Epidermal melanocyte (primary cell): Measurements from ENCODE around the gene IL21R.

Experiments
- DNase-seq: peaks from one replicate; pipeline ENCODE4 v3.0.0; 2011; ENCODE audit warnings: low spot score; ENCODE audit not compliant: insufficient read length

The IL21R gene

DNA sequence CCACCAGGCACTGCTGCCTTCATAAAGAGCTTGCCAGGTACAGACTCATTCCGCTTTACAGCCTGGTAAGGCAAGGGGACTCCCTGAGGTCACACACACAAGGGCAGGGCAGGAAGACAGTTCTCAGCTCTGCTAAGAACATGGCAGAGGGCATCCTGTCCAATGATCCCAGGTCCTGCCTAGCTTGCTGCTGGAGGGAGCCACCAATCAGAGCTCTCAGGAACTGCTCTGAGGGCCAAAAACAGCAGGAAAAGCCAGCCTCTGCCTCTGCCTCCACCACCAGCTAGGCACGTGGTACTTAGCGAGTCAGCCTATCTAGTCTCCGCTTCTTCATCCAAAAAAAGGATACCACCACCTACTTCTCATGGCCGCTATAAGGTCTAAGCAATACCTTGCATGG, 81.7 kb downstream of the IL21R start:
- DNase-seq = no peak

DNA sequence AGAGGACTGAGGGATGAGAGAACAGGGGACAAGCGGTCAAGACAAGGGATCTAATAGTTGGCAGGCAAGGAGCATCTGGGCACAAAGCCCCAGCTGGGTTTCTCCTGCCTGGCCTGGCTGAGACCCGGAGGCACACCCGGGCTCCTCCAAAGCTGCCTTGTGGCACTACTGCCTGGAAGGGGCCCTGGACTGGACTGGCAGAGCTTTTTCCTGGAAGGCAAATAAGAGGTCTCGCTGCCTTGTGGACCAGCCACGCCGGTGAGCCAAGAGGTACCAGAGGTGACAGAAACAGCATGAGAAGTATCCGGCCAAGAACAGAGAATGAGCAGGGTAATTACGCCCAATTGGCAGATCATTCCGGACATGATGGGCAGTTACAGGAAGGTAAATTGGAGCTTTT, 83.2 kb downstream of the IL21R start:
- no peak for DNase-seq

DNA sequence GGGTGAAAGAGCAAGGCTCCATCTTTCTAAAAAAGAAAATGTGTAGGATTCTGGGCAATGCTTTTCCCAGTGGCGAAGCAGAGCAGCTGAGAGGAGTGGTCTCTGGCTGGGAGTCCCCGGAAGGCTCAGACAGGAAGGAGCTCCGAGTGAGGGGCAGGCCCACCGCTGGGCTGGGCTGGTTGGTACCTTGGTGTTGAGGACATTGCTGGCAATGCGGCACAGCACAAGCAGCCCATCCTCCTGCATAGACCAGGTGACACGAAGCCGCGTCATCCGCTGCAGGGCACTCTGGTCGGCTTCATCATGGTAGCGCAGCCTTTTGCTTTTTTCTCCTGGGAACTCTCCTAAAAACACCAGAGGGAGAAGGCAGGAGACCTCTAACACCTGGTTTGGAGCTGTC, 83.8 kb downstream of the IL21R start:
- DNase-seq = no peak

DNA sequence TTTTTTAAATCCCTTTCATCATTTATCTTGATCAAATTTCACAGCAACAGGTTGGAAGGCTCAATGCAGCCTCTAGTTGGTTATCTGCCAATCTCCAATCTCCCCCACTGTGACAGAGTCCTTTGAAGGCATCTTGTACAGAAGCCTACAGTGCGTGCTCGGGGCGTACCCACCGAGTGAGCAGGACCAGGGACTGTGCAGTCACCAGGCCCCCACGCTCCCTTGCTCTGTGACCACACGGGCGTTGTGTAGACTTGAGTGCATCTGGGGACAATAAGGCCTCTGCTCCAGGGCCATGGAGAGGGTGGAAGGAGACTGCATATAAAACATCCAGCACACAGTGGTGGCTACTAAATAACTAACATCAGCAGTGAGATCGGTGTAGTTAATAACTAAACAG, 84.4 kb downstream of the IL21R start:
- no peak for DNase-seq

DNA sequence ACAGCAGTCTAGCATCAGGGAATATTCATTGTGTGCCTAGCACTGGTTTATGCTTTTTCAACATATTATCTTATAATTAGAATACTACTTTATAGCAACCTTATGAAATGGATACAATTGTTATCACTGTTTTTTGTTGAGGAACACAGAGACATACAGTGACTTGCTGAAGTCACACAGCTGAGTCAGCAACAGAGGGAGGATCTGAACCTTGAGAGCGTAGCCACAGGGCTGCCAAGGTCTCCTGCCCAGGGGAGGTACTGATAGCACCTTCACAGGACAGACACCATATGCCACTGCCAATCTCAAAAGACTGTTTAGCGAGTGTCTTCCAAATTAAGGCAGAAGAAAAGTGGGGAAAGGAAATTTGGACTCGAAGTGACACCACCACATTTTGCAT, 84.8 kb downstream of the IL21R start:
- no peak for DNase-seq

DNA sequence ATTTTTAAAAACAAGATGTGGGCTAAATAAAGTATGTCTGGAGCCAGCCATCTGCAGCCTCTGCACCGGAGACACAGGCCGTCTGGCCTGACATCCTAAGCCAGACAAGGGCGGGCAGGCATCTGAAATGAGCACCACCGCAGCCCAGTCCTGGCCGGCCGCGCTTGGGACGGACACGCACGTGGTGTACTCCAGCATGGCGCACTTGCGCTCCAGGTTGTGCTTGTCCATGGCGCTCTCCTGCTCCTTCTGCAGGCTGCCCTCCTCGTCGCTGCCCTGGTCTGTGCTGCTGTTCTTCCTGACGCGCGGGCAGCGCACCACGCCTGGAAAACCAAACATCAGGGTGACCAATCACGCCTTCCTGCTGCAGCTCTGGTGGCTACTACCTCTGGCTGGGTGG, 87.4 kb downstream of the IL21R start:
- DNase-seq = no peak

DNA sequence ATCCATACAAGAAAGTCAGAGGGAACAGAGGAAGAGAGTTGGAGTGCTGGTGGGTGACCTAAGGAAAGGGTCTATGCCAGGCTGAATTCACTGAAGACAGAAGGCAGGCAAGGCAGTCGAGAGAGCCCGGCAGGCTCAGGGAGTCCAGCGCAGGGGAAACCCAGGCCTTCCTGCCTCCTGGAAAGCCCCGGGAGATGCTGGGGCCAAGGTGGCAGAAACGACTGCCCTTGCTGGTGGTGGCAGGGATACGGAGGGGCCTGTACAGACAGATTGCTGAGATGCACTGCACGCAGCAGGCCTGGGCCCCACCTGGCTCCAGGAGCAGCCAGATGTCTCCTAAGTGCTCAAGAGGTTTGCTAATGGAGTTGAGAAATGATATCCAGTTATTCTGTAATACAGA, 87.9 kb downstream of the IL21R start:
- DNase-seq = no peak

DNA sequence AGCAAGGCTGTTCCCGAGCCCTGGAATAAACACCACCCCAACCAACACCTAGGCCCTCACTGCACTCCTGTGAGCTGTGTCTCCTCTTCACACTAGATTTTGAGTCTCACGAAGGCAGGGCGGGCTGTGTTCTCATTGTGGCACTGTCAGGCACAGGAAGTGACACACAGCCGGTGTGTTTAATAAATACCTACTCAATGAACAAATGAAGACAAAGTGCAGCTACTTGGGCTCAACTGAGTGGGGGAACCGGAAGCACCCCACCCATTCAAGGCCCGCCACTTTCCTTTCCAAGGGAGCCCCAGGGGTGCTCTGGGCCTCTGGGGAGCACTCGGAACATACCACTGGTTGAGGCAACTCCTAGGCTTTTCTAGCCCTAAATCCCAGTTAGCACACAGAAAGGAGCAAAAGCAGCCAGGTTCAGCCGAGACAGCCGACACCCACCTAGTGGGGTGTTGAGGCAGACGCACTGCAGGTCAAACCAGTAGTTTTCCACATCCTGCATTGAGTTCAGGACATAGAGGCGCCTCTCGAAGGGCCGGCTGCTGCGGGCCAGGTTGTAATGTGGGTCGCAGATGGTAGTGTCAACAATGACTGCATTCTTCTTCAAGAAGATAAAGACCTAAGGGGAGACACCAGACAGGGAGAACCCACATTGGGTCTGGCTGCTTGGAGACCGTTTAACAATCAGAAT, 90.1 kb downstream of the IL21R start:
- DNase-seq = no peak

DNA sequence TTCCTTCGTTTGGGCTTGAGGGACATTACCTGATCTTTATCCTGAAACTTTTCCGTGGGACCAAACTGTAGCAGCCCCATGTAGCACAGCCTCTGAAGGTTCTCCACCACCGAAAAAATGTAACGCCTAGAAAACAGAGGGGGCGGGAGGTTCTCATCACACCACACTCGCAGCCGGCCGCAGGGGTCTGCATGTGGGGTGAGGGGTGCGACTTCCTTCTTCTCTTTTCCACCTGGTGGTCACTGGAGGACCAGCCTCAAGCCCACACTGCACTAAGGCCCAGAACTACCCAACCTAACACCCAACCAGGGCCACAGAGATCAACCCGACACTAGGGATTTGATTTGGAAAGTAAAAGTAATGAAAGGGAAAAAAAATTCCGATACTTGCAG, 90.6 kb downstream of the IL21R start:
- no peak for DNase-seq

DNA sequence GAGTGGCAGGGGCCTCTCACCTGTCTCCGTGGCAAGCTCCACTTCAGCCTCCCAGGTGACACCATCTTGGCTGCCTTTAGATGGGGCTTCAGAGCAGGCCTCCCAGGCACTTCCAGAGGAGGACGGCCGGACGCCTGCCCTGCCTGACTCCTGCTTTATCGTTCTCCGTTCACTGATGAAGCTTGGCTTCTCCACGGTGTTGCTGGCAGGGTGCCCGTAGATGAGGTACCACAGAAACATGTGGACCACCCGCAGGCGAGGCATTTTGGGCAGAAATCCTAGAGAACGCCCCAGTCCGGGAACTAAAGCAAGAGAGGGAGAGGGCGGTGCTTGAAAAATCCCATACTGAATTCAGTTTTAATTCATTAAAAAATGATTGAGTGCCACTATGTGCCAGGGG, 93.2 kb downstream of the IL21R start:
- no peak for DNase-seq

DNA sequence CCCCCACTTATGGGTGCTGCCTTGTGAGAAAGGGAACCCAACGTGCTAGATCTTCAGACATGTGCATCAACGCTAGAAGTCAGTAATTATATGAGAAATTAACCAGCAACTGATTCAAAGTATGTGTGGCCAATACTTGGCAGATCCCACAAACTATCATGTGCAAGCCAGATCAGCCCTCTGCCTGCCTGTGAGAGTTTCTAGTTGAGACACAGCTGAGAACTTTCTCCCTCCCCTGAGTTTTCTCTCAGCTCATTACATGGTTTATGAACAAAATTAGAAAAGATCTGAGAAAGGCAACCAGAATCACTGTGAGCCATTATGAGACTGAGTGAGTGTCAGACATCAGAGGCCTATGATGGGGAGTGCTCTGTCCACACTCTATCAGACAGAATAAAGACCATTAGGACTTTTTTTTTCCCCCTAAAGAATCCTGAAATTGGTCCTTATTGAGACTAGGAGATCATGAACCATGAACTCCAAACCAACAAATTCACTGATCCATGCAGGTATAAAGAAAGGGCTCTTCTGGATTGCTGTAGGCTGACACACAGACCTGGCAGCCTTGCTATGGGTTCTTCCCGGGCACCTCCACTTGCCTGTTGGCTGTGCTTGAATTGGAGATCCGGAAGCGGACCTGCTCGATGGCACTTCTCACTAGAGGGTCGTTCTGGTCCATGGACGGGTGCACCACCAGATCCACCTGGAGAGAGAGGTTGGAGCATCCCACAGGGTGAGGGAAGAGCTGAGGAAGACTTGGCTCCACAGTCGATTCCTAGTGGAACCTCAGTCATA, 96.3 kb downstream of the IL21R start:
- DNase-seq = no peak

DNA sequence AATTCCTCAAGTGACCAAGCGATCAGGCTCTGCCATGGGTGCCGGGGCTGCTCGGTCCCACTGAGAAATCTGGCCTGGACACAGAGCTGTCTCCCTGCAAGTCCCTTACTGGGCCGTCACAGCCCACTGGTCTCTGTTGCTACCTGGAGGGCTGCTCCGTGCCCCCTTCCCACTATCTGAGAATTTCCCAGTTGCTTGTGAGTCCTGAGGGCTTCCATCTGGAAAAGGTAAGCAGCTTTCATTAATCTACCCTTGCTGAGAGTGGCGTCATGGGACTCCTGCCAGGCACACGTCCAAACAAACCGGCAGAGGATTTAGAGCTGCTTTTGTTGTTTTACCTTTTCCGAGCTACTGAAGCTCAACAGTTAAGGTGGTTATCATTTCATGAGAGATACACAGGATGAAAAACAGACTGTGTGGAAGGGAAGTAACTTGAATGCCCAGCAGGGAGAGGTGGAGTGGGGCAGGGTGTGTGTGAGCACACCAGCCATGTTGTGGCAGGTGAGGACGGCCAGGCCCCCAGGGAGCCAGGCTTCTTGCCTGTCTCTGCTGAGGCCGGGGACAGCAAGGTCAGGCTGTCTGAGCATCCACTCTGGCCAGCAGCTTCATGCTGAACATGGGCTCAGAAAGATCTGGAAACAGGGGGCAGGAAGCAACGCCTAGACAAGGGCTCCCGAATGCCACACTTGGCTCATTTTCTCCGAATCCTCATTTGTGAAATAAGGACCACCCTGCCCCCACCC, 97.1 kb downstream of the IL21R start:
- DNase-seq = no peak

DNA sequence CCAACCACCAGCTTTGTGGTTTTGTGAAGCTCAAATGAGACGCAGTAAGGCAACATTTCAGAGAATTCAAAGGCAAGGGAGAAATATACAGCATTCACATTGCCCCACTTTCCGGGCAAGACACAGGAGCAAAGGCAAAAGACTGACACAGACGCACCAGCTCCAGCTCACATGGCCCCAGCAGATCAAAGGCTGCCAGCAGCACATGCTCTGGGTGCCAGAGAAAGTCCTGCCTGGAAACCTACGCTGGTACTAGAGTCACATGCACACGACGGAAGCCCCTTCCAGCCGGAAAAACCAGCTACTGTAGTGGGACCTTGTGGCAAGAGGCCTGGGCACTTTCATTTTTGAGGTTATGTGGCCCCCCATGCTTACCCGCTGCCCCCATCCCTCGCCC, 97.7 kb downstream of the IL21R start:
- DNase-seq = no peak

DNA sequence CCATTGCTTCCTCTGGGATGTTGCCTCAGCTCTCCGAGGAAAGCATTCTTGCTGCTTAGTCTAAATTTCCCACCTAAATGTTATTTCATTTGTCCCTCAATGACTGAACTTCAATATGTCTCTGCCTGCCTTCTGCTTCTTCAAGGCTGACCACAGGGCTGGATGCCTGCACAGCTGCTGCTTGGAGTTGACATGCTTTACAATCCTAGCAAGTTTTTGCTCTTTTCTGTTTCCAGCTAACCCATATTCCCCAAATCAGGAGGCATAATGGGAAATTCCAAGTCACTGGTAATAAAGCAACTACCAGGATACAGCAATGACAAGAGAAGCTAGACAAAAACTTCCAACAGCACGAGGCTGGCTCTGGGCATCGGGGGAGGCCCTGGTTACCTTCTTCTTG, 98.8 kb downstream of the IL21R start:
- no peak for DNase-seq
